Measurements from ENCODE around the gene NCF2. TPM values are rescaled to one million over a fixed set of nuclear protein-coding genes. Genes with fewer than 3 reads are reported as not detected.

Gene NCF2
- total RNA-seq, 3 donors from 2014 or later (not counting 1 experiment from before 2014, with no cell fraction given): 10.4 to 21.7 (median 14.8) TPM

DNA sequence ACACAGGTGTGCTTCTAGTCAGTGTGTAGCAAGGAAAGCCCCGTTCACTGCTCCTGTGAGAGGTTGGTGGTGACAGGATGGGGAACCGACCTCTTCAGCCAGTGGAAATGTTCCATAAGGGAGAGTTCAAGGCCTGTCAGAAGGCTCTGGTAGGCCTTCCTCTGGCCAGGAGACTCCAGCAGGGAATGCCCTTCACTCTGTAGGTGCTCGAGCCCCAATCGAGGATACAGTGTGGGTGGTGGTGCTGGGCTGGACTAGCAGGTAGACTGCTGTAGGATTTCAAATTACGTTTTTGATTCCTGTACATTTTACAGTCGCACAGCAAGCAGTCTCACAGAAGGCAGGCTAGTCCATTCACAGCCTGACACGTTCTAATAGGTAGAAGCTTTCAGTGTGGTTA is 37.8 kb downstream of the NCF2 start:
- Histone ChIP-seq H3K4me1 (ENCODE audit: control insufficient read depth, insufficient read depth, low read length) (no peaks in the 10 kb centered on the region), H3K27me3 (ENCODE audit: control insufficient read depth, insufficient read depth, low read length) (no peaks in the 10 kb centered on the region), H3K27ac (ENCODE audit: low read length) (no peak overlapping the region), H3K4me3 (ENCODE audit: low read length) (no peak overlapping the region), H3K36me3 (ENCODE audit: control insufficient read depth, insufficient read depth, low read length) (peaks cover 74% of the 10 kb centered on the region), H3K9me3 (ENCODE audit: control insufficient read depth, insufficient read depth, low read length) (no peaks in the 10 kb centered on the region)
- Mint-ChIP-seq H3K27me3 (ENCODE audit: low read depth in 2 of 2) (no peaks in the 10 kb centered on the region), H3K36me3 (peaks cover 15% of the 10 kb centered on the region), H3K27ac (no peak overlapping the region), H3K4me3 (no peak overlapping the region), H3K4me1 (no peaks in the 10 kb centered on the region), H3K9me3 (no peaks in the 10 kb centered on the region)
- WGBS (ENCODE audit: insufficient coverage): 95% methylated on average over 6 of the region's 7 CpGs
- ATAC-seq: no peak
- DNase-seq: no peak
- TF ChIP-seq, protein P1, sequence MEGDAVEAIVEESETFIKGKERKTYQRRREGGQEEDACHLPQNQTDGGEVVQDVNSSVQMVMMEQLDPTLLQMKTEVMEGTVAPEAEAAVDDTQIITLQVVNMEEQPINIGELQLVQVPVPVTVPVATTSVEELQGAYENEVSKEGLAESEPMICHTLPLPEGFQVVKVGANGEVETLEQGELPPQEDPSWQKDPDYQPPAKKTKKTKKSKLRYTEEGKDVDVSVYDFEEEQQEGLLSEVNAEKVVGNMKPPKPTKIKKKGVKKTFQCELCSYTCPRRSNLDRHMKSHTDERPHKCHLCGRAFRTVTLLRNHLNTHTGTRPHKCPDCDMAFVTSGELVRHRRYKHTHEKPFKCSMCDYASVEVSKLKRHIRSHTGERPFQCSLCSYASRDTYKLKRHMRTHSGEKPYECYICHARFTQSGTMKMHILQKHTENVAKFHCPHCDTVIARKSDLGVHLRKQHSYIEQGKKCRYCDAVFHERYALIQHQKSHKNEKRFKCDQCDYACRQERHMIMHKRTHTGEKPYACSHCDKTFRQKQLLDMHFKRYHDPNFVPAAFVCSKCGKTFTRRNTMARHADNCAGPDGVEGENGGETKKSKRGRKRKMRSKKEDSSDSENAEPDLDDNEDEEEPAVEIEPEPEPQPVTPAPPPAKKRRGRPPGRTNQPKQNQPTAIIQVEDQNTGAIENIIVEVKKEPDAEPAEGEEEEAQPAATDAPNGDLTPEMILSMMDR (IDR thresholded peaks at IDR 0.05): no peak
- intact Hi-C loops (cut with micrococcal nuclease): no loop called here

DNA sequence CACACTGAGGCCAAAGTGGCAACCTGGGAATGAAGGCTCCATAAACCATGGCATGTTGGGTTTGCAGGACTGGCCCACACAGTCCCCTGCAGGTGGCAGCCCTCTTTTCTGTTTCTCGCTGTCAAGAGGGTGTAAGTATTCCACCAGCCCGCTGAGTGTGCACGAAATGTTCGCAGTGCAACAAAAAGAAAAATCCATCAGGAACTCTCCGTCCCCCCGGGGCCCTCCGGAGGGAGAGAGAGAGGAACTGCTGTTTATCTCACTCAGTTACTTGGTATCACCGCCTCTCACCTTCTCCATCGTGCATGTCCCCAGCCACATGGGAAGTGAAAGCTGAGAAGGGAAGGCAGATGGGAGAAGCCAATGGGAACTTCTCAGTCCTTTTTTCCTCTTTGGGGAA is 38.3 kb downstream of the NCF2 start:
- no peak overlapping the region for H3K4me3 ChIP-seq (ENCODE audit: low read length)
- no peak for ATAC-seq
- H3K4me3 Mint-ChIP-seq: no peak overlapping the region
- TF ChIP-seq, protein P1 (IDR thresholded peaks at IDR 0.05): no peak
- intact Hi-C loops (cut with micrococcal nuclease): no loop called here
- H3K4me1 ChIP-seq (ENCODE audit: control insufficient read depth, insufficient read depth, low read length): no peaks in the 10 kb centered on the region
- no peak overlapping the region for H3K27ac ChIP-seq (ENCODE audit: low read length)
- no peaks in the 10 kb centered on the region for H3K4me1 Mint-ChIP-seq
- WGBS (ENCODE audit: insufficient coverage): 100% methylated on average over 7 of the region's 9 CpGs
- H3K9me3 Mint-ChIP-seq: no peaks in the 10 kb centered on the region
- no peak for DNase-seq
- H3K27me3 ChIP-seq (ENCODE audit: control insufficient read depth, insufficient read depth, low read length): no peaks in the 10 kb centered on the region
- peaks cover 78% of the 10 kb centered on the region for H3K36me3 ChIP-seq (ENCODE audit: control insufficient read depth, insufficient read depth, low read length)
- H3K9me3 ChIP-seq (ENCODE audit: control insufficient read depth, insufficient read depth, low read length): no peaks in the 10 kb centered on the region
- peaks cover 20% of the 10 kb centered on the region for H3K36me3 Mint-ChIP-seq
- H3K27me3 Mint-ChIP-seq (ENCODE audit: low read depth in 2 of 2): no peaks in the 10 kb centered on the region
- H3K27ac Mint-ChIP-seq: no peak overlapping the region

DNA sequence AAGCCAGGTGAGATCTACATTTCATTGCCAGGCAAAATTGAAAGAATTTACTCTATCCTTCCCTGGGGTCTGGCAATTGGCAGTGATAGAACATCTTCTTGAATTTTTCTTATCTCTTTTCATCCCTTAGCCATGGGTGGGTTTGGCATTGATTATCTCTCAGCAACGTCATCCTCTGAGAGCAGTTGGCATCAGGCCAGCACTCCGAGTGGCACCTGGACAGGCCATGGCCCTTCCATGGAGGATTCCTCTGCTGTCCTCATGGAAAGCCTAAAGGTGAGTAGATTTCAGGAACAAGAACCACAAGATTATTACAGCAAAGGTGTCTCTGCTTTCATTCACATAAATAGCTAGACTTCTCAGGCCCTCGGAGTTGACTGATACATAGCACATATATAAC is 39.3 kb downstream of the NCF2 start:
- Histone ChIP-seq H3K27ac (ENCODE audit: low read length) (no peak overlapping the region), H3K27me3 (ENCODE audit: control insufficient read depth, insufficient read depth, low read length) (no peaks in the 10 kb centered on the region), H3K4me1 (ENCODE audit: control insufficient read depth, insufficient read depth, low read length) (no peaks in the 10 kb centered on the region), H3K9me3 (ENCODE audit: control insufficient read depth, insufficient read depth, low read length) (no peaks in the 10 kb centered on the region), H3K36me3 (ENCODE audit: control insufficient read depth, insufficient read depth, low read length) (peaks cover 88% of the 10 kb centered on the region), H3K4me3 (ENCODE audit: low read length) (no peak overlapping the region)
- no peaks in the 10 kb centered on the region for H3K9me3 Mint-ChIP-seq
- DNase-seq: no peak
- no peaks in the 10 kb centered on the region for H3K4me1 Mint-ChIP-seq
- no peak overlapping the region for H3K4me3 Mint-ChIP-seq
- H3K27me3 Mint-ChIP-seq (ENCODE audit: low read depth in 2 of 2): no peaks in the 10 kb centered on the region
- H3K27ac Mint-ChIP-seq: no peak overlapping the region
- TF ChIP-seq, protein P1 (IDR thresholded peaks at IDR 0.05): no peak
- intact Hi-C loops (cut with micrococcal nuclease): no loop called here
- no peak for ATAC-seq
- peaks cover 22% of the 10 kb centered on the region for H3K36me3 Mint-ChIP-seq
- 100% methylated on average over 2 of the region's 3 CpGs for WGBS (ENCODE audit: insufficient coverage)

DNA sequence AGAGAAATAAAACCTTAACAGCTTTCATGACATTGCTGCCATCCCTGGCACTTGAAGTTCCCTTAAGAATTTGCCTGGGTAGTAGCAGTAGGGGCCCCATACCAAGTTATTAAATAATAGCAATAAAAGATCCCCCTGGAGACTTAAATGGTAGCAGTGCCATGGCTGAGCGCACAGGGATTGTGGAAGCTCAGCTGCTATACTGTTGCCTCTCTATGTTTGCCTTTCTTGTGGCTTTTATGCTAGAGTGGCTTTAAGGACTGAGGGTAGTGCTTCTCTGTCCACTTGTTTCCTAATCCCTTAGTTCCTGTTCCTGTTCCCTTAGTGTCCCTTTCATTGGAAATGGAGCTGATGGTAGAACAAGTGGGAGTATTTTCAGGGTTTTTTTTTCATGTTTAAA is 42.1 kb downstream of the NCF2 start:
- WGBS (ENCODE audit: insufficient coverage): 94% methylated on average over 1 of the region's 1 CpG
- TF ChIP-seq, protein P1 (IDR thresholded peaks at IDR 0.05): no peak
- Histone ChIP-seq H3K27me3 (ENCODE audit: control insufficient read depth, insufficient read depth, low read length) (no peaks in the 10 kb centered on the region), H3K36me3 (ENCODE audit: control insufficient read depth, insufficient read depth, low read length) (peaks cover 91% of the 10 kb centered on the region), H3K9me3 (ENCODE audit: control insufficient read depth, insufficient read depth, low read length) (no peaks in the 10 kb centered on the region), H3K27ac (ENCODE audit: low read length) (no peak overlapping the region), H3K4me3 (ENCODE audit: low read length) (no peak overlapping the region), H3K4me1 (ENCODE audit: control insufficient read depth, insufficient read depth, low read length) (no peaks in the 10 kb centered on the region)
- Mint-ChIP-seq H3K9me3 (no peaks in the 10 kb centered on the region), H3K4me1 (peaks cover 5% of the 10 kb centered on the region in 2 donors), H3K4me3 (no peak overlapping the region), H3K36me3 (peaks cover 28% of the 10 kb centered on the region), H3K27me3 (ENCODE audit: low read depth in 2 of 2) (no peaks in the 10 kb centered on the region), H3K27ac (peak overlapping the region in 1 of 2 donors; percentile 27)
- ATAC-seq (no peak), DNase-seq (no peak)
- intact Hi-C loops (cut with micrococcal nuclease): no loop called here
